ENCODE measurements around the gene SLC16A9.

DNA sequence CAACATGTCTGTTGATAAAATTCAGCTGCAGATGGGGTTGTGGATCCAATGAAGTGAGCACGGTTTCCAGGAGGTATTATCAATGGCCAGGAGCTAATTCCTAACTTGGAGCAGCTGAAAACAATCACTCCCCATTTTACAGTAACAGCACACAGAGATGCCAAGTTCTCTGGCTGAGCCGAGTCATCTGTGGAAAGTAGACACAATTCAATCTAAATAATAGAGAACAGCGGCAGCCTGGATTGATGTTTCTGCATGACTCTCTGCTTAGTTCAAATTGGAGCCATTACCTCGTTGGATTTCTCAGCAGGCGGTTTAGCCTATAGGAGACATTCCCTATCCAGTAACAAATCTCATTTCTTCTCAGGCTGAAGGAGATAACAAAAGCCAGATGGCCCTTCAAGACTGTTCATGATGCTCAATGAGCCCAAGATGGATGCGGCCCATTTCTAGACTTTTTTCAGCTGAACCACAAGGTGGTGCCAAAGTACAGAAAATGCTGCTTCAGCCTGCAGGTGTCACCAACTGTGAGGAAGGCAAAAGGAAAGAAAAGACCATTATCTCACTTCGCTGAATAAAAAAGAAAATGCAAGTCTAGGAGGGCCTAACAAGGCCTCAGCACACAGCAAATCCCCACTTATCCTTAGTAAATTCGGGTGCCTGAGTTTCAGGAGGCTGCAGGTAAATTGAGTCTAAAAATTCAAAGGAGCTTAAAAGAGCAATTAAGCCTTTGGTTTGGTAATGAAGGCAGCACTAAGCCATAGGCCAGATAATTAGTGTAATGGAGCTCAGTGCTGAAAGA, 83.7 kb downstream of the SLC16A9 start:
- TF ChIP-seq, protein P1, sequence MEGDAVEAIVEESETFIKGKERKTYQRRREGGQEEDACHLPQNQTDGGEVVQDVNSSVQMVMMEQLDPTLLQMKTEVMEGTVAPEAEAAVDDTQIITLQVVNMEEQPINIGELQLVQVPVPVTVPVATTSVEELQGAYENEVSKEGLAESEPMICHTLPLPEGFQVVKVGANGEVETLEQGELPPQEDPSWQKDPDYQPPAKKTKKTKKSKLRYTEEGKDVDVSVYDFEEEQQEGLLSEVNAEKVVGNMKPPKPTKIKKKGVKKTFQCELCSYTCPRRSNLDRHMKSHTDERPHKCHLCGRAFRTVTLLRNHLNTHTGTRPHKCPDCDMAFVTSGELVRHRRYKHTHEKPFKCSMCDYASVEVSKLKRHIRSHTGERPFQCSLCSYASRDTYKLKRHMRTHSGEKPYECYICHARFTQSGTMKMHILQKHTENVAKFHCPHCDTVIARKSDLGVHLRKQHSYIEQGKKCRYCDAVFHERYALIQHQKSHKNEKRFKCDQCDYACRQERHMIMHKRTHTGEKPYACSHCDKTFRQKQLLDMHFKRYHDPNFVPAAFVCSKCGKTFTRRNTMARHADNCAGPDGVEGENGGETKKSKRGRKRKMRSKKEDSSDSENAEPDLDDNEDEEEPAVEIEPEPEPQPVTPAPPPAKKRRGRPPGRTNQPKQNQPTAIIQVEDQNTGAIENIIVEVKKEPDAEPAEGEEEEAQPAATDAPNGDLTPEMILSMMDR (IDR thresholded peaks at IDR 0.05): peak; percentile 73 to 82 (median 75)
- TF ChIP-seq POLR2A (IDR thresholded peaks at IDR 0.05; ENCODE audit: low read depth): no peak
- TF ChIP-seq EP300 (IDR thresholded peaks at IDR 0.05): no peak

Measured in esophagus muscularis mucosa (tissue), 4 donors.